Spleen (tissue), 11 donors: ENCODE measurements around the gene RETNLB. TPM values are rescaled to one million over a fixed set of nuclear protein-coding genes. Genes with fewer than 3 reads are reported as not detected.

Source experiments
- DNase-seq: peaks from one replicate; pipeline ENCODE4 v3.0.0-alpha.2; 2020
- H3K27ac ChIP-seq, 8 donors: fragments of 200-600 bp; sonication (generic) in 7 of 8; 1 replicate in 4 of 8; 2 replicates in 4 of 8; pipeline versions ENCODE4 v1.5.0 to v1.8.0; 2016 to 2021; ENCODE audit warnings: inconsistent platforms in 4 of 8, mild to moderate bottlenecking in 4 of 8, moderate library complexity in 1 of 8
- H3K27me3 ChIP-seq, 7 donors: fragments of 200-600 bp; sonication (generic) in 6 of 7; replicated peaks in 1 of 7; 1 replicate in 4 of 7; 2 replicates in 3 of 7; pipeline versions ENCODE4 v1.5.0 to v1.8.0; 2016 to 2021; ENCODE audit warnings: inconsistent platforms in 3 of 7, mild to moderate bottlenecking in 1 of 7
- H3K36me3 ChIP-seq, 6 donors: fragments of 200-600 bp; sonication (generic) in 5 of 6; 1 replicate in 4 of 6; 2 replicates in 2 of 6; pipeline versions ENCODE4 v1.5.0 to v1.8.0; 2016 to 2021; ENCODE audit warnings: inconsistent platforms in 2 of 6
- H3K4me1 ChIP-seq, 6 donors: fragments of 200-600 bp; sonication (generic) in 5 of 6; 1 replicate in 3 of 6; 2 replicates in 3 of 6; pipeline versions ENCODE4 v1.5.0 to v1.8.0; 2016 to 2021; ENCODE audit warnings: inconsistent platforms in 3 of 6
- H3K4me3 ChIP-seq, 8 donors: fragments of 200-600 bp; sonication (generic) in 7 of 8; 1 replicate in 4 of 8; 2 replicates in 4 of 8; pipeline versions ENCODE4 v1.5.0 to v1.8.0; 2016 to 2021; ENCODE audit warnings: inconsistent platforms in 4 of 8, mild to moderate bottlenecking in 4 of 8, moderate library complexity in 2 of 8
- H3K9me3 ChIP-seq, 8 donors: fragments of 200-600 bp; sonication (generic) in 7 of 8; 1 replicate in 4 of 8; 2 replicates in 4 of 8; pipeline versions ENCODE4 v1.5.0 to v1.8.0; 2016 to 2021; ENCODE audit warnings: inconsistent platforms in 4 of 8
- POLR2A ChIP-seq, 3 donors: fragments of 450-650 bp; IDR thresholded peaks; one replicate each; pipeline ENCODE4 v1.5.1; 2017; ENCODE audit warnings: antibody characterized with exemption in 3 of 3, mild to moderate bottlenecking in 1 of 3
- POLR2AphosphoS5 ChIP-seq, 3 donors: sonication (generic); formaldehyde crosslinking; IDR thresholded peaks; one replicate each; pipeline ENCODE4 v1.5.1; 2017; ENCODE audit warnings: antibody characterized with exemption in 3 of 3
- WGBS, 5 donors: extraction: QIAGEN DNeasy Blood & Tissue Kit in 3 of 5; methylation state at CpG; one replicate each; pipeline versions ENCODE4 v1.1.5 to v1.1.7; 2013 to 2018; 5-methylcytosine and 5-hydroxymethylcytosine counted together
- intact Hi-C: fragments of 100-400 bp; cut with DNase I; formaldehyde crosslinking; loops from one replicate; pipeline ENCODE4 v1.15.0; 2023; ENCODE audit warnings: low total_unique reads
- polyA plus RNA-seq, 3 donors: library from polyadenylated mRNA; stranded (reverse); fragments of 200-250 nt; gene quantifications; one replicate each; pipeline ENCODE4 v1.2.1, GENCODE V29; 2013
- total RNA-seq, 7 donors: library from RNA; depleted of rRNA in 3 of 7; stranded (reverse); fragments of >200 nt in 3 of 7; fragmentation: NEBNext Ultra II Directional in 4 of 7; extraction: Animal tissue kit (Norgen Biotek cat#: 25700) in 4 of 7; gene quantifications; one replicate each; pipeline versions ENCODE4 v1.1.0 to v1.2.1, GENCODE V29; 2016 to 2021
- TF ChIP-seq, protein P1 (sequence below), 11 experiments: fragments of 200-600 bp in 7 of 11; fragments of 450-650 bp in 4 of 11; sonication (generic) in 4 of 11; IDR thresholded peaks in 8 of 11; conservative IDR thresholded peaks in 3 of 11; 1 replicate in 7 of 11; 2 replicates in 4 of 11; pipeline versions ENCODE4 v1.4.0 to v1.8.0; 2016 to 2021; ENCODE audit warnings: antibody characterized with exemption in 11 of 11, inconsistent platforms in 4 of 11, mild to moderate bottlenecking in 1 of 11
- donor health status: healthy with polysubstance abuse.
- donor health status: DM: no; HTN: no; CAD: no; lungs with moderate emphysema.
- donor health status: DM: no; HTN: no; CAD: no.
- donor health status: Bipolar disorder and iron deficiency.
- donor health status: healthy.
- donor health status: DM: no; HTN: no; CAD: no.
- donor health status: DM: yes; HTN: yes; CAD: no.

RETNLB gene
- total and polyA plus RNA-seq, 10 donors: not detected

GRCh38 chr3:108767253-108767652 is 10.0 kb upstream of the RETNLB start:
- no peaks in the 10 kb centered on the region for H3K4me1 ChIP-seq
- H3K36me3 ChIP-seq: no peaks in the 10 kb centered on the region
- H3K4me3 ChIP-seq: no peak overlapping the region
- H3K27ac ChIP-seq: no peak overlapping the region
- DNase-seq: no peak
- H3K27me3 ChIP-seq: no peaks in the 10 kb centered on the region
- no peak for TF ChIP-seq POLR2AphosphoS5 (IDR thresholded peaks at IDR 0.05)
- TF ChIP-seq, protein P1, sequence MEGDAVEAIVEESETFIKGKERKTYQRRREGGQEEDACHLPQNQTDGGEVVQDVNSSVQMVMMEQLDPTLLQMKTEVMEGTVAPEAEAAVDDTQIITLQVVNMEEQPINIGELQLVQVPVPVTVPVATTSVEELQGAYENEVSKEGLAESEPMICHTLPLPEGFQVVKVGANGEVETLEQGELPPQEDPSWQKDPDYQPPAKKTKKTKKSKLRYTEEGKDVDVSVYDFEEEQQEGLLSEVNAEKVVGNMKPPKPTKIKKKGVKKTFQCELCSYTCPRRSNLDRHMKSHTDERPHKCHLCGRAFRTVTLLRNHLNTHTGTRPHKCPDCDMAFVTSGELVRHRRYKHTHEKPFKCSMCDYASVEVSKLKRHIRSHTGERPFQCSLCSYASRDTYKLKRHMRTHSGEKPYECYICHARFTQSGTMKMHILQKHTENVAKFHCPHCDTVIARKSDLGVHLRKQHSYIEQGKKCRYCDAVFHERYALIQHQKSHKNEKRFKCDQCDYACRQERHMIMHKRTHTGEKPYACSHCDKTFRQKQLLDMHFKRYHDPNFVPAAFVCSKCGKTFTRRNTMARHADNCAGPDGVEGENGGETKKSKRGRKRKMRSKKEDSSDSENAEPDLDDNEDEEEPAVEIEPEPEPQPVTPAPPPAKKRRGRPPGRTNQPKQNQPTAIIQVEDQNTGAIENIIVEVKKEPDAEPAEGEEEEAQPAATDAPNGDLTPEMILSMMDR (IDR thresholded peaks at IDR 0.05 in 8 of 11, conservative IDR thresholded peaks at IDR 0.05 in 3 of 11): no peak
- no peak for TF ChIP-seq POLR2A (IDR thresholded peaks at IDR 0.05)
- no peaks in the 10 kb centered on the region for H3K9me3 ChIP-seq
- WGBS, 5 donors: 71 to 83% (median 75%) methylated on average over 3 of the region's 3 CpGs
- intact Hi-C loops: no loop called here

GRCh38 chr3:108755686-108756085 is 1.5 kb downstream of the RETNLB start:
- WGBS, 5 donors: 65 to 80% (median 77%) methylated on average over 4 to 5 of the region's 5 CpGs
- Histone ChIP-seq H3K36me3 (no peaks in the 10 kb centered on the region), H3K27me3 (no peaks in the 10 kb centered on the region), H3K9me3 (peaks cover 0 to 6% (median 0%) of the 10 kb centered on the region in 8 donors), H3K27ac (no peak overlapping the region), H3K4me1 (no peaks in the 10 kb centered on the region), H3K4me3 (no peak overlapping the region)
- DNase-seq: no peak
- TF ChIP-seq POLR2AphosphoS5 (IDR thresholded peaks at IDR 0.05) (no peak), POLR2A (IDR thresholded peaks at IDR 0.05) (no peak)
- TF ChIP-seq, protein P1 (IDR thresholded peaks at IDR 0.05 in 8 of 11, conservative IDR thresholded peaks at IDR 0.05 in 3 of 11): no peak
- intact Hi-C loops: no loop called here

DNA sequence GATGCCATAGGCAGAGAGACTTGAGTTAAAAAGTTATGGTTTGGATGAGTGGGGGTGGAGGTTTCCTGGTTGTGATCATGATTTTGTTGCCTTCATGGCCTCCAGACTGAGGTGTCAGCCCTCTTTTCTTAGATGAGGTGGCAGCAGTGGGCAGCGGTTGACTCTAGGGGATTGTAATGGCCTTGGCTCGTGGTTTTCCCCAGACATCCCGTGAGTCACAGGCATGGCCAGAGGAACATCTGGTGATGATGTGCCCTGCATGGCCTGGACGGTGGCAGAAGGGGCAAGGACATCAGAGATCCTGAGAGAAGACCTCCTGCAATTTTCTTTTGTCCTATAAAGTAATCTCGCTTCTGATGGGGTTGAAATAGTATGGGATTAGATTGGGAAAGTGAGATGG is 12.4 kb downstream of the RETNLB start:
- H3K9me3 ChIP-seq: peaks cover 0 to 14% (median 4%) of the 10 kb centered on the region in 8 donors
- no peak overlapping the region for H3K4me3 ChIP-seq
- WGBS, 5 donors: 71 to 88% (median 82%) methylated on average over 5 of the region's 5 CpGs
- no peaks in the 10 kb centered on the region for H3K36me3 ChIP-seq
- no peaks in the 10 kb centered on the region for H3K4me1 ChIP-seq
- TF ChIP-seq POLR2AphosphoS5 (IDR thresholded peaks at IDR 0.05) (no peak), POLR2A (IDR thresholded peaks at IDR 0.05) (no peak)
- TF ChIP-seq, protein P1 (IDR thresholded peaks at IDR 0.05 in 8 of 11, conservative IDR thresholded peaks at IDR 0.05 in 3 of 11): no peak
- H3K27me3 ChIP-seq: no peaks in the 10 kb centered on the region
- no peak for DNase-seq
- intact Hi-C loops: no loop called here
- no peak overlapping the region for H3K27ac ChIP-seq

GRCh38 chr3:108742929-108743328 is 14.3 kb downstream of the RETNLB start:
- TF ChIP-seq, protein P1 (IDR thresholded peaks at IDR 0.05 in 8 of 11, conservative IDR thresholded peaks at IDR 0.05 in 3 of 11): no peak
- TF ChIP-seq POLR2A (IDR thresholded peaks at IDR 0.05): no peak
- Histone ChIP-seq H3K9me3 (peaks cover 0 to 11% (median 4%) of the 10 kb centered on the region in 8 donors), H3K4me1 (no peaks in the 10 kb centered on the region), H3K27ac (no peak overlapping the region), H3K4me3 (no peak overlapping the region), H3K36me3 (no peaks in the 10 kb centered on the region), H3K27me3 (no peaks in the 10 kb centered on the region)
- DNase-seq: no peak
- intact Hi-C loops: no loop called here
- 80 to 91% (median 91%) methylated on average over 1 of the region's 1 CpG for WGBS, 5 donors
